GM12872 (cell line): ENCODE data around the gene UQCRC2.

ENCODE experiments used
- TF ChIP-seq, protein P1 (sequence below): IDR thresholded peaks from 3 replicates; pipeline ENCODE4 v1.5.1; 2011; ENCODE audit warnings: low read depth, mild to moderate bottlenecking, low read length, moderate library complexity; ENCODE audit not compliant: insufficient read depth

Gene UQCRC2

DNA sequence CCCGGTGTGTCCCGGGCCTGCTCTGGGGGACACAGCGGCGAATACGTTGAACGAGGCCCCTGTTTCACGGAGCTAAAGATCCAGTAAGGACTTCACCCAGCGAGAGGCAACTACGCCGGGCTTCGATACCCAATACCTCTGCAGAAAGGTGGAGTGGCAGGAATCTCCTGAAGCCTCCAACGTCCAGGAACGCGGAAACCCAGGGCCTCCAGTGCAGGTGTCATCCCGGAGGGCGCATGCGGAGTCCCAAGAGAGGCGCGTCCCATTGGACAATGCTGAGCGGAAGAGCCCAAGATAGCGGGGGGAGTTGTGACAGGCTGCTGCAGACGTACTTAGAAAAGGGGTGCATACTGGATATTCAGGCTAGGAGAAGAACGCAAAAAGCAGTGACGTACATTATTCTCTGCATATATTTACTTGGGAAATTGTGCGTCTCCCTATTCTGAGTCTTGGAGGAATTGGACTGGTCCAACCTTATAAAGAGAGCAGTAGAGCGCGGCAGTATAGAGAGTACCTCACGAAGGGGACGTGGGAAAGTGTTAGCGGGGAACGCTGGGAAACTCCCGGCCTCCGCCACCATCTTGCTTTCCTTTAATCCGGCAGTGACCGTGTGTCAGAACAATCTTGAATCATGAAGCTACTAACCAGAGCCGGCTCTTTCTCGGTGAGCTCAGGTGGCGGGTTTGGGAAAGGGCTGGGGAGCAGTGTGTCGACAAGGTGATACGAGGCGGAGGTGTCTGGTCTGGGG is at the start of gene UQCRC2:
Gene UQCRC2, plus strand, starts transcription at position 569 of the 748 bp plus-strand sequence. Its CDS starts 63 bp downstream, at position 632.
- TF ChIP-seq, protein P1, sequence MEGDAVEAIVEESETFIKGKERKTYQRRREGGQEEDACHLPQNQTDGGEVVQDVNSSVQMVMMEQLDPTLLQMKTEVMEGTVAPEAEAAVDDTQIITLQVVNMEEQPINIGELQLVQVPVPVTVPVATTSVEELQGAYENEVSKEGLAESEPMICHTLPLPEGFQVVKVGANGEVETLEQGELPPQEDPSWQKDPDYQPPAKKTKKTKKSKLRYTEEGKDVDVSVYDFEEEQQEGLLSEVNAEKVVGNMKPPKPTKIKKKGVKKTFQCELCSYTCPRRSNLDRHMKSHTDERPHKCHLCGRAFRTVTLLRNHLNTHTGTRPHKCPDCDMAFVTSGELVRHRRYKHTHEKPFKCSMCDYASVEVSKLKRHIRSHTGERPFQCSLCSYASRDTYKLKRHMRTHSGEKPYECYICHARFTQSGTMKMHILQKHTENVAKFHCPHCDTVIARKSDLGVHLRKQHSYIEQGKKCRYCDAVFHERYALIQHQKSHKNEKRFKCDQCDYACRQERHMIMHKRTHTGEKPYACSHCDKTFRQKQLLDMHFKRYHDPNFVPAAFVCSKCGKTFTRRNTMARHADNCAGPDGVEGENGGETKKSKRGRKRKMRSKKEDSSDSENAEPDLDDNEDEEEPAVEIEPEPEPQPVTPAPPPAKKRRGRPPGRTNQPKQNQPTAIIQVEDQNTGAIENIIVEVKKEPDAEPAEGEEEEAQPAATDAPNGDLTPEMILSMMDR, result no peak

DNA sequence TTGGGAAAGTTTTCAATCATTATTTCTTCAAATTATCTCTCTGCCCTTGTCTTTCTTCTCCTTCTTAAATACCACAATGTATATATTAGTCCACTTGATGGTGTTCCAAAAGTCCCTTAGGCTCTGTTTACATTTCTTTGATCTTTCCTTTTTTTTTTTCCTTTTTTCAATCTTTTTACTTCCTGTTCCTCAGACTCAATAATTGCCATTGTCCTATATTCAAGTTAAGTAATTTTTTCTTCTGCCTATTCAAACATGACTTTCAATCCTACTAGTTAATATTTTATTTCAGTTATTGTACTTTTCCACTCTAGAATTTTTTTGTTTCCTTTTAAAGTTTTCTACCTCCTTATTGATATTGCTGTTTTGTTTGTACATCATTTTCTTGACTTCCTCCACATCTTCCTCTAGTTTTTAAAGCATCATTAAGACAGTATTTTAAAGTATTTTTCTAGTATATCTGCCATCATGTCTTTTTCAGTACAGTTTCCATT is 15.8 kb upstream of the UQCRC2 start:
- TF ChIP-seq, protein P1, result no peak

DNA sequence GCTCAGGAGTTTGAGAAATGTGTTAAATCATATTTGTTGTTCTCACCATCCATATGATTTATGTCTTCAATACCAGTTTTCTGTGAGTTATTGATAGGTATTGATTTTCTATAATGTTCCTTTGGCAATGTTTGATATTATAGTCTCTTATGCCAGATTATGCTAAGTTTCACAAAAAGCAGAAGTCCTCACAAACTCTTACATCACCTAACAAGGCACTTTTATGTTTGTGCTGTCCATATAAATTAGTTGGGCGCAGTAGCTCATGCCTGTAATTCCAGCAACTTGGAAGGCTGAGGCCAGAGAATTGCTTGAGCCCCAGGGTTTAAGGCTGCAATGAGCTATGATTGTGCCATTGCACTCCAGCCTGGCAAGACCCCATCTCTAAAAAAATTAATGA is 12.6 kb upstream of the UQCRC2 start:
- TF ChIP-seq, protein P1, result no peak

DNA sequence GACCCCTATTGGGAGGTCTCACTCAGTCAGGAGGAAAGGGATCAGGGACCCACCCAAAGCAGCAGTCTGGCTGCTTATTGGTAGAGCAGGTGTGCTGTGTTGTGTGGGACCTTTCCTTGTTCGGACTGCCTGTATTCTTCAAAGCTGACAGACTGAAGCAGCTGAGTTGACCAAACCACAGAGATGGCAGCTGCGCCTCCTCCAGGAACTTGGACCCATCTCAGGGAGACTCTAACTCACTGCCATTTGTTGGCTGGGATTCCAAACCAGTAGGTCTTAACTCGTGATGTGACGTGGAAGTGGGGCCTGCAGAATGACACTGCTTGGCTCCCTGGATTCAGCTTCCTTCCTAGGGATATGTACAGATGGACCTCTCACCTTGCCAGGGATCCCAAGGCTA is 9.6 kb upstream of the UQCRC2 start:
- TF ChIP-seq, protein P1, result no peak

DNA sequence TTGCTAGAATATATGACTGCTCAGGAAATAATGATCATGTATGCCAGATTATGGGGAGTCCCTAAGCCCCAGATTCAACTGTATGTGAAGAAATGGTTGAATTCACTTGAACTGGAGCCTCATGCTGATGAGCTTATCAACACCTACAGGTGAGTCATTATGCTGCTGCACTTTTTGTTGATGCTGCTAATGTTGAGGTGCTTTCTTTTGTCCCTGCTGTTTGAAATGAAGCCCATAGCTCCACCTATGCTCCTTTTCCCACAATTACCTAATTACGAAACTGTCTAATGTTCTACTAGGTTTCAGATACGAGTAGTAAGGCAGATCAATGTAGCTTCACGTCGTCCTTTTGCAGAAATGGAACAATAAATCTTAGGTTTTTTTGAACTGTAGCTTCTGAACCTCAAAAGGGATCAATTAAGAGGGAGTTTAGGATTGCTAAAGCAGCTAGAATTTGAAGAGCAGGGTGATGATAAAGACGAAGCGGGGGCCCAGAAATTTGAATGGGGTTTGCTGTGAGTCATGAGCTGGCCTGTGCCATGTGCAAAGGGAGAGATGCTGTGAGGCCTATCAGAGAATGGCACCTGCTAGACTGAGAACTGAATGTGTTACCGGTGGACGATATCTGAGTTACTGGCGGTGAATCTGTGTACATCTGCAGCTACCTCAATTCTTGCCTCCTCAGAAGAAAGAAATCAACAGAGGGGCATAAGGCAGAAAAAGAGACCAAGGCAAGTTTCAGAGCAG is 6.1 kb upstream of the UQCRC2 start:
- TF ChIP-seq, protein P1, result no peak

DNA sequence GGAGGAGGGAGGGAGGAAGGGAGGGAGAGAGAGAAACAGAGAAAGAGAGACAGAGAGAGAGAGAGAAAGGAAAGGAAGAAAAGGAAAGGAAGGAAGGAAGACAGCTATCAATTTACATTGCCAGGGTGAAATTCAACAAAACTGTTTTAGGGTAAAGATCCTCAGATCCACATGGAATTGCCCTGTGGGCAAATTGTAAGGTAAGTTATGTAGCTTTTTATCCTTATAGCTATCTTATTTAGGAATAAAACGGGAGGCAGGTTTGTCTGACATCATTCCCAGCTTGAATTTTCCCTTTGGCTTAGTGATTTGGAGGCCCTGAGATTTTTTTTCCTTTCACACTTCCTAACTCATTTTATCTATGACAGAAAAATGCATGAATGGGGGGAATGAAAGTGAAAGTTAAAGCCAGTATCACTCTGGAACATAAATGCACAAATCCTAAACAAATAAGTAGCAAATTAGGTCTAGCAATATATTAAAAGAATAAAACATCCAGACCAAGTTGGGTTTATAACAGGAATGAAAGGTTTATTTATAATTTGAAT is 3.4 kb upstream of the UQCRC2 start:
- TF ChIP-seq, protein P1, result no peak
